ENCODE data around the gene C16orf46.

GRCh38 chr16:81029930-81030604 lies 47.0 kb downstream of the C16orf46 start:
- TF ChIP-seq CEBPB (tag; IDR thresholded peaks at IDR 0.05) (no peak), POLR2AphosphoS5 (IDR thresholded peaks at IDR 0.05; ENCODE audit: control insufficient read depth, insufficient read depth, low read depth, low read length) (no peak), REST (IDR thresholded peaks at IDR 0.05; ENCODE audit: borderline replicate concordance) (no peak), REST (CRISPR knock-in tag; IDR thresholded peaks at IDR 0.05; ENCODE audit: low read depth) (no peak), POLR2AphosphoS2 (IDR thresholded peaks at IDR 0.05; ENCODE audit: low read length) (no peak), CTCF (IDR thresholded peaks at IDR 0.05 in 2 of 3, conservative IDR thresholded peaks at IDR 0.05 in 1 of 3; ENCODE audit: insufficient read depth in 2 of 3, low read depth in 1 of 3, low read length in 3 of 3) (no peak), JUN (IDR thresholded peaks at IDR 0.05; ENCODE audit: borderline replicate concordance, low read depth, low read length) (no peak), JUN (CRISPR knock-in tag; IDR thresholded peaks at IDR 0.05; ENCODE audit: borderline replicate concordance) (no peak), ZNF76 (CRISPR knock-in tag; IDR thresholded peaks at IDR 0.05; ENCODE audit: borderline replicate concordance) (no peak), ZNF561 (CRISPR knock-in tag; conservative IDR thresholded peaks at IDR 0.05) (no peak), ARHGAP35 (IDR thresholded peaks at IDR 0.05; ENCODE audit: partially characterized antibody) (no peak), SFPQ (IDR thresholded peaks at IDR 0.05; ENCODE audit: low read depth, low read length) (no peak), EZH2 (IDR thresholded peaks at IDR 0.05; ENCODE audit: borderline replicate concordance, low read depth, low read length) (no peak), MAX (CRISPR knock-in tag; IDR thresholded peaks at IDR 0.05) (no peak)
